Smooth muscle cell (in vitro differentiated cells): ENCODE measurements around the gene GLYATL2. TPM values are rescaled to one million over a fixed set of nuclear protein-coding genes. Genes with fewer than 3 reads are reported as not detected.

ENCODE experiments used
- DNase-seq: peaks from one replicate; lab custom pipeline; 2025; ENCODE audit not compliant: unreplicated experiment; lab: John Stamatoyannopoulos, UW
- H2AFZ ChIP-seq: fragments of 200-600 bp; sonication (generic); 2 replicates; pipeline ENCODE4 v1.6.0; 2016; ENCODE audit warnings: antibody characterized with exemption, low read depth, mild to moderate bottlenecking
- H3F3A ChIP-seq: fragments of 200-600 bp; sonication (generic); 2 replicates; pipeline ENCODE4 v1.6.0; 2017; ENCODE audit warnings: antibody characterized with exemption, low read depth
- H3K27ac ChIP-seq: fragments of 200-600 bp; sonication (generic); 2 replicates; pipeline ENCODE4 v1.5.1; 2016; ENCODE audit warnings: low read depth, mild to moderate bottlenecking
- H3K27me3 ChIP-seq: fragments of 200-600 bp; sonication (generic); 2 replicates; pipeline ENCODE4 v1.6.1; 2016; ENCODE audit warnings: low read depth, mild to moderate bottlenecking
- H3K36me3 ChIP-seq: fragments of 200-600 bp; sonication (generic); 2 replicates; pipeline ENCODE4 v1.5.1; 2016; ENCODE audit warnings: low read depth
- H3K4me1 ChIP-seq: fragments of 200-600 bp; sonication (generic); 2 replicates; pipeline ENCODE4 v1.5.1; 2016; ENCODE audit warnings: low read depth
- H3K4me2 ChIP-seq: fragments of 200-600 bp; sonication (generic); 2 replicates; pipeline ENCODE4 v1.6.0; 2016; ENCODE audit warnings: mild to moderate bottlenecking
- H3K4me3 ChIP-seq: fragments of 200-600 bp; sonication (generic); 2 replicates; pipeline ENCODE4 v1.5.1; 2016; ENCODE audit warnings: mild to moderate bottlenecking
- H3K79me2 ChIP-seq: fragments of 200-600 bp; sonication (generic); 2 replicates; pipeline ENCODE4 v1.6.0; 2016; ENCODE audit warnings: low read depth, mild to moderate bottlenecking
- H3K9ac ChIP-seq: fragments of 200-600 bp; sonication (generic); 2 replicates; pipeline ENCODE4 v1.6.0; 2016; ENCODE audit warnings: low read depth
- H3K9me3 ChIP-seq: fragments of 200-600 bp; sonication (generic); replicated peaks from 2 replicates; pipeline ENCODE4 v1.5.1; 2016; ENCODE audit warnings: low read depth
- H4K20me1 ChIP-seq: fragments of 200-600 bp; sonication (generic); 2 replicates; pipeline ENCODE4 v1.6.0; 2016; ENCODE audit warnings: low read depth
- CTCF ChIP-seq: fragments of 200-600 bp; sonication (generic); IDR thresholded peaks from 2 replicates; pipeline ENCODE4 v1.5.1; 2017; ENCODE audit warnings: borderline replicate concordance, mild to moderate bottlenecking, antibody characterized with exemption; ENCODE audit not compliant: insufficient read depth, poor library complexity, severe bottlenecking
- WGBS: methylation state at CpG from one replicate; pipeline ENCODE4 v1.1.7; 2016; ENCODE audit warnings: low lambda C conversion rate; 5-methylcytosine and 5-hydroxymethylcytosine counted together
- polyA plus RNA-seq: library from polyadenylated mRNA; unstranded; fragments of >200 nt; fragmentation: Nextera tagmentation; extraction: Ambion mirVana; gene quantifications from 2 replicates; pipeline ENCODE4 v1.2.1, GENCODE V29; 2016
- total RNA-seq: library from RNA; depleted of rRNA; stranded (reverse); fragments of >200 nt; gene quantifications from 2 replicates; pipeline ENCODE4 v1.2.3, GENCODE V29; 2014

Gene GLYATL2
- total and polyA plus RNA-seq, 2 experiments from 2014 or later: 0.09 to 1.6 TPM

DNA sequence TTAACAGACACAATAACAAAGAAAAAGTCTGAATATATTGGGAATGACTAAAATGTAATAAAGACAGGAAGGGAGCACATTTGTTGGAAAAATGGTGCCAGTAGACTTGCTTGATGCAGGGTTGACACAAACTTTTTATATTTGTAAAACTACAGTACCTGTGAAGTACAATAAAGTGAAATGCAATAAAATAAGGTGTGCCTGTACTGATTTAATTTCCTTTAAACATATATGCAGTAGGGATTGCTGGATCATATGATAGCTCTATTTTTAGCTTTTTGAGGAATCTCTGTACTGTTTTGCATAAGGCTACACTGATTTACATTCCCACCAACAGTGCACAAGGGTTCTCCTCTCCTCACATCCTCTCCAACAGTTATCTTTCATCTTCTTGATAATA lies 12.3 kb upstream of the GLYATL2 start:
- H3F3A ChIP-seq: no peaks in the 10 kb centered on the region
- no peak overlapping the region for H2AFZ ChIP-seq
- H3K9ac ChIP-seq: no peak overlapping the region
- H3K4me3 ChIP-seq: no peak overlapping the region
- H3K27ac ChIP-seq: no peak overlapping the region
- no peak overlapping the region for H3K4me2 ChIP-seq
- no peaks in the 10 kb centered on the region for H3K9me3 ChIP-seq
- H3K4me1 ChIP-seq: no peaks in the 10 kb centered on the region
- no peak for DNase-seq
- no peaks in the 10 kb centered on the region for H3K79me2 ChIP-seq
- no peaks in the 10 kb centered on the region for H4K20me1 ChIP-seq
- no peaks in the 10 kb centered on the region for H3K27me3 ChIP-seq
- no peak for TF ChIP-seq CTCF
- no peaks in the 10 kb centered on the region for H3K36me3 ChIP-seq

GRCh38 chr11:58845386-58845785 lies 882 bp upstream of the GLYATL2 start:
- no peak for TF ChIP-seq CTCF
- no peak for DNase-seq
- Histone ChIP-seq H3K4me3 (no peak overlapping the region), H3K36me3 (no peaks in the 10 kb centered on the region), H3K9me3 (peaks cover 4% of the 10 kb centered on the region), H3K4me1 (no peaks in the 10 kb centered on the region), H4K20me1 (no peaks in the 10 kb centered on the region), H3K27ac (no peak overlapping the region), H3K4me2 (no peak overlapping the region), H3K27me3 (no peaks in the 10 kb centered on the region), H3K9ac (no peak overlapping the region), H3K79me2 (no peaks in the 10 kb centered on the region), H2AFZ (no peak overlapping the region), H3F3A (no peaks in the 10 kb centered on the region)
- WGBS: 57% methylated on average over 3 of the region's 3 CpGs

DNA sequence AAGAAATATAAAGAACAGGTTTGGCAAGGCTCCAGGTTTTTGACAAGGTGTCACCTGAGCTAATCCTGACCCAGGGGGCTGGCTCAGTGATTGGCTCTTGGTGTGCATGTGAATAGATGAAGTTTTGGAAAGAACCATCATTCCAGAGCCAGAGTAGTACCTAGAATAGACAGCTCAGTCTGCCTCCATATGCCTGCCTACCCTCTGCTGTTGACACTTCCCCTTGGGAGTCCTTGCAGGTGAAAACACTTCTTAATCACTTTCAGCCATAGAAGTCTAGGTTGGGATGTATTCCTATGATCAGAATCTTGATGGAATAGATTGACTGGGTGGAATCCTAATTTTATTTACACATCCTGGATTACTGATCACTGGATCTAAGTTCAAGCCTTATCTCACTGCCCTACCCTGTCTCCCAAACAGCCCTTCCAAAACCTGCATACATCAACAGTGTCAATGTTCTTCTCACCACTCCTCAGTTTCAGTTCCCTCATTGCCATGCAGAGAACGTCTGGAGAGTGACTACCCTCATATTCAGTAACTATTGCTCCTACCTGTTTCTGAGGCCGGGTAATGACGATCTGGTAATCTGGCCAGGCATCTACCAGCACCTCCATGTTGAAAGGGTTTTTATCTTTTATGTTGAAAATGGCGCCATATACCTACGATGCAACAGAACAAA lies 6.7 kb downstream of the GLYATL2 start:
- no peaks in the 10 kb centered on the region for H3F3A ChIP-seq
- H3K79me2 ChIP-seq: no peaks in the 10 kb centered on the region
- peaks cover 23% of the 10 kb centered on the region for H3K9me3 ChIP-seq
- no peak for DNase-seq
- no peaks in the 10 kb centered on the region for H3K27me3 ChIP-seq
- no peak overlapping the region for H2AFZ ChIP-seq
- H3K4me1 ChIP-seq: no peaks in the 10 kb centered on the region
- no peaks in the 10 kb centered on the region for H3K36me3 ChIP-seq
- H3K27ac ChIP-seq: no peak overlapping the region
- 71% methylated on average over 5 of the region's 5 CpGs for WGBS
- no peak overlapping the region for H3K4me3 ChIP-seq
- no peak for TF ChIP-seq CTCF
- no peaks in the 10 kb centered on the region for H4K20me1 ChIP-seq
- H3K9ac ChIP-seq: no peak overlapping the region
- no peak overlapping the region for H3K4me2 ChIP-seq

DNA sequence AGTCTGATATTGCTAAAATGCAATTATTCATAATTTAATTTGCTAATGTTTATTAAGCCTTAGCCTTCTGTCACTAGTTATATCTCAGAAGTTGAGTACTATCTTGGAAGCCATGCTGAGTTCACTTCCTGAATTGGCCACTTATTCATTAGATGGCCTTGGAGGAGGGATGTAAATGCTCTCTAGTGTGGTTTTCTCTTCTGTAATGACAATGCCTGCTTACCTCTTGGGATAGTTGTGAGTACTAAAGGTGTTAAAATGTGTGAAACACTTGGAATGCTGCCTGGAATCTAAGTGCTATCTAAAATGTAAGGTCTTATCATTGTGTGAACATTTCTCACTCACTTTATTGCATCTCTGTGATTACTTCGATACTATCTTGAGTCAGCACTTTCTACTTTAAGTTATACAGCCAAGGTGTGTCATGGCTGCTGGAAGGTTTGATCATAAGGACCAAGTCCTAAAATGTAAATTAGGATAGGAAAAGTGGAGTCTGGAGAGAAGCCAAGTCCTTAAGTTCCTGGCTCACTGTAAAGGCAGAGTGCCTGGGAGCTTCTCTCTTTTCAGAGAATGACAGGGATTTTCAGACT lies 12.4 kb downstream of the GLYATL2 start:
- Histone ChIP-seq H3K79me2 (no peaks in the 10 kb centered on the region), H3K36me3 (no peaks in the 10 kb centered on the region), H3K4me1 (no peaks in the 10 kb centered on the region), H3K9ac (no peak overlapping the region), H3K27me3 (no peaks in the 10 kb centered on the region), H4K20me1 (no peaks in the 10 kb centered on the region), H3F3A (no peaks in the 10 kb centered on the region), H3K4me2 (no peak overlapping the region), H3K9me3 (peaks cover 20% of the 10 kb centered on the region), H3K4me3 (no peak overlapping the region), H2AFZ (no peak overlapping the region), H3K27ac (no peak overlapping the region)
- no peak for TF ChIP-seq CTCF
- WGBS: 77% methylated on average over 1 of the region's 1 CpG
- DNase-seq: no peak
